ENCODE data around the gene SLC39A8. TPM values are rescaled to one million over a fixed set of nuclear protein-coding genes. Genes with fewer than 3 reads are reported as not detected.

The SLC39A8 gene
- polyA plus RNA-seq, 1 of the 3 experiments (the other 2 are of a cell fraction), result 1.5 TPM

- POLR2A ChIA-PET, result no interaction called here
These were observed 128.6 kb downstream of the SLC39A8 start for GRCh38 chr4:102216666-102217065.

More at GRCh38 chr4:102216666-102217065, 128.6 kb downstream of the SLC39A8 start:
- Histone ChIP-seq H2AFZ (ENCODE audit: low read depth) (no peak overlapping the region), H3K79me2 (ENCODE audit: insufficient read depth) (no peaks in the 10 kb centered on the region), H3K4me1 (ENCODE audit: control insufficient read depth in 1 of 2, insufficient read depth in 2 of 2, low read depth in 1 of 2, low read length in 1 of 2) (no peaks in the 10 kb centered on the region; a peak in 1 of 4 replicates), H3K27me3 (ENCODE audit: insufficient read depth) (no peaks in the 10 kb centered on the region), H3K9ac (no peak overlapping the region), H3F3A (replicated peaks; ENCODE audit: insufficient read depth) (no peaks in the 10 kb centered on the region), H3K4me3 (ENCODE audit: low read depth in 2 of 2, low read length in 1 of 2) (no peak overlapping the region), H3K27ac (ENCODE audit: low read depth in 2 of 2, low read length in 1 of 2) (no peak overlapping the region), H4K20me1 (ENCODE audit: insufficient read depth) (no peaks in the 10 kb centered on the region), H3K4me2 (no peak overlapping the region), H3K9me3 (no peaks in the 10 kb centered on the region), H3K9me2 (no peaks in the 10 kb centered on the region), H3K36me3 (replicated peaks in 1 of 2; ENCODE audit: control insufficient read depth in 1 of 2, insufficient read depth in 2 of 2, low read length in 1 of 2) (no peaks in the 10 kb centered on the region)
- DNase-seq, result no peak
- TF ChIP-seq FOSL2 (IDR thresholded peaks at IDR 0.05; ENCODE audit: borderline replicate concordance, low read depth) (no peak), EP300 (IDR thresholded peaks at IDR 0.05; ENCODE audit: borderline replicate concordance in 1 of 2, low read depth in 1 of 2, low read length in 1 of 2) (no peak), CTCF (IDR thresholded peaks at IDR 0.05) (no peak), MXI1 (IDR thresholded peaks at IDR 0.05; ENCODE audit: low read depth, low read length) (no peak), TCF12 (IDR thresholded peaks at IDR 0.05) (no peak), SIN3A (IDR thresholded peaks at IDR 0.05; ENCODE audit: borderline replicate concordance, low read depth, low read length) (no peak), NRF1 (IDR thresholded peaks at IDR 0.05; ENCODE audit: low read depth, low read length) (no peak), RAD21 (IDR thresholded peaks at IDR 0.05; ENCODE audit: low read length) (no peak), ZBTB33 (IDR thresholded peaks at IDR 0.05; ENCODE audit: borderline replicate concordance, low read depth) (no peak), ELF1 (IDR thresholded peaks at IDR 0.05) (no peak), GABPA (IDR thresholded peaks at IDR 0.05; ENCODE audit: low read depth) (no peak), YY1 (IDR thresholded peaks at IDR 0.05; ENCODE audit: low read depth) (no peak), EZH2phosphoT487 (IDR thresholded peaks at IDR 0.05; ENCODE audit: borderline replicate concordance, low read depth) (no peak), RFX5 (IDR thresholded peaks at IDR 0.05; ENCODE audit: low read length) (no peak)
- TF ChIP-seq, protein P1, sequence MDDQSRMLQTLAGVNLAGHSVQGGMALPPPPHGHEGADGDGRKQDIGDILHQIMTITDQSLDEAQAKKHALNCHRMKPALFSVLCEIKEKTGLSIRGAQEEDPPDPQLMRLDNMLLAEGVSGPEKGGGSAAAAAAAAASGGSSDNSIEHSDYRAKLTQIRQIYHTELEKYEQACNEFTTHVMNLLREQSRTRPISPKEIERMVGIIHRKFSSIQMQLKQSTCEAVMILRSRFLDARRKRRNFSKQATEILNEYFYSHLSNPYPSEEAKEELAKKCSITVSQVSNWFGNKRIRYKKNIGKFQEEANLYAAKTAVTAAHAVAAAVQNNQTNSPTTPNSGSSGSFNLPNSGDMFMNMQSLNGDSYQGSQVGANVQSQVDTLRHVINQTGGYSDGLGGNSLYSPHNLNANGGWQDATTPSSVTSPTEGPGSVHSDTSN (IDR thresholded peaks at IDR 0.05), result no peak
- TF ChIP-seq, protein P2, sequence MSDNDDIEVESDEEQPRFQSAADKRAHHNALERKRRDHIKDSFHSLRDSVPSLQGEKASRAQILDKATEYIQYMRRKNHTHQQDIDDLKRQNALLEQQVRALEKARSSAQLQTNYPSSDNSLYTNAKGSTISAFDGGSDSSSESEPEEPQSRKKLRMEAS (IDR thresholded peaks at IDR 0.05; ENCODE audit: low read depth), result no peak
- CTCF ChIA-PET, result no interaction called here
- WGBS (ENCODE audit: low lambda C conversion rate), result 74% methylated on average over 3 of the region's 3 CpGs
